Measurements from ENCODE around the gene ZBTB7C.

The ZBTB7C gene

GRCh38 chr18:48055351-48055750 is 353.8 kb downstream of the ZBTB7C start:
- DNase-seq (ENCODE audit: low read depth), result no peak

- no peak for DNase-seq (ENCODE audit: low read depth)
Observed at GRCh38 chr18:48053881-48054816, 355.0 kb downstream of the ZBTB7C start.

GRCh38 chr18:48052842-48053241 is 356.3 kb downstream of the ZBTB7C start:
- no peak for DNase-seq (ENCODE audit: low read depth)

- DNase-seq (ENCODE audit: low read depth), result no peak
Observed at GRCh38 chr18:48051945-48052840, 357.0 kb downstream of the ZBTB7C start.

- no peak for DNase-seq (ENCODE audit: low read depth)
Observed at GRCh38 chr18:48050176-48050575, 359.0 kb downstream of the ZBTB7C start.

GRCh38 chr18:48049757-48050156 is 359.4 kb downstream of the ZBTB7C start:
- no peak for DNase-seq (ENCODE audit: low read depth)

GRCh38 chr18:48048251-48048650 is 360.9 kb downstream of the ZBTB7C start:
- no peak for DNase-seq (ENCODE audit: low read depth)

- no peak for DNase-seq (ENCODE audit: low read depth)
Observed at GRCh38 chr18:48046843-48047242, 362.3 kb downstream of the ZBTB7C start.

- DNase-seq (ENCODE audit: low read depth), result peak; percentile 11
Observed at GRCh38 chr18:48045744-48046143, 363.4 kb downstream of the ZBTB7C start.

- DNase-seq (ENCODE audit: low read depth), result no peak
Observed at GRCh38 chr18:48044944-48045343, 364.2 kb downstream of the ZBTB7C start.

GRCh38 chr18:48043166-48043565 is 366.0 kb downstream of the ZBTB7C start:
- no peak for DNase-seq (ENCODE audit: low read depth)

- DNase-seq (ENCODE audit: low read depth), result no peak
Observed at GRCh38 chr18:48042431-48042830, 366.8 kb downstream of the ZBTB7C start.

GRCh38 chr18:48040457-48041110 is 368.6 kb downstream of the ZBTB7C start:
- DNase-seq (ENCODE audit: low read depth), result no peak

- DNase-seq (ENCODE audit: low read depth), result no peak
Observed at GRCh38 chr18:48039769-48040215, 369.4 kb downstream of the ZBTB7C start.

GRCh38 chr18:48038636-48039035 is 370.5 kb downstream of the ZBTB7C start:
- no peak for DNase-seq (ENCODE audit: low read depth)

GRCh38 chr18:48037481-48038271 is 371.5 kb downstream of the ZBTB7C start:
- DNase-seq (ENCODE audit: low read depth), result peak; percentile 33

- peak; percentile 68 for DNase-seq (ENCODE audit: low read depth)
Observed at GRCh38 chr18:48036641-48037421, 372.4 kb downstream of the ZBTB7C start.

GRCh38 chr18:48036226-48036625 is 373.0 kb downstream of the ZBTB7C start:
- DNase-seq (ENCODE audit: low read depth), result peak; percentile 21

GRCh38 chr18:48035556-48035860 is 373.7 kb downstream of the ZBTB7C start:
- DNase-seq (ENCODE audit: low read depth), result no peak

GRCh38 chr18:48034651-48035555 is 374.3 kb downstream of the ZBTB7C start:
- no peak for DNase-seq (ENCODE audit: low read depth)

All from amniotic epithelial cell (primary cell).